PC-9 (cell line): ENCODE measurements around the gene SND1.

Experiments used
- CTCF ChIP-seq: fragments of 200-600 bp; sonication (generic); conservative IDR thresholded peaks from 2 replicates; pipeline ENCODE4 v1.6.1; 2017; ENCODE audit warnings: mixed run types, antibody characterized with exemption, mild to moderate bottlenecking, moderate library complexity
- EZH2 ChIP-seq: fragments of 200-600 bp; sonication (generic); IDR thresholded peaks from 2 replicates; pipeline ENCODE4 v1.8.0; 2017; ENCODE audit warnings: antibody characterized with exemption, low read depth

GRCh38 chr7:127755521-127755920 lies 103.5 kb downstream of the SND1 start:
- no peak for TF ChIP-seq CTCF
- no peak for TF ChIP-seq EZH2
